ENCODE measurements around the gene CAMTA1. TPM values are rescaled to one million over a fixed set of nuclear protein-coding genes. Genes with fewer than 3 reads are reported as not detected.

The CAMTA1 gene
- polyA plus RNA-seq, 1 of the 3 experiments (the other 2 are of a cell fraction), result 63.1 TPM

DNA sequence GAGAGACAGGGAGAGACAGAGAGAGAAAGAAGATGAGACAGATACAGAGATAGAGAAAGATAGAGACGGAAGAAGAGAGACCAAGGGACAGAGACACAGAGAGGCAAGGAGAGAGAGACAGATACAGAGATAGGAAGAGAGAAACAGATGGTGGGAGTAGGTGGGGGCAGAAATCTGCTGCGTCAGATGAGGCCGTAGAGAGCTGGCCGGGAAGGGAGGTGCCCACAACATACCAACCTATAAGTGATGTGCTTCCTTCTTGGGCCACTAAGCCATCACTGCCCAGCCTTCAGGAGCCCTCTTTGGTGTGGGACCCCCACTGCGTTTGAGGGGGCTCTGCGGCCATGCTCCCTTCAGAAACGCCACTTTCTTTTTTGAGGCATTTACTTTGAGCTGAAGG lies 678.3 kb downstream of the CAMTA1 start:
- H4K20me1 ChIP-seq (ENCODE audit: insufficient read depth), result no peaks in the 10 kb centered on the region
- H3K9me3 ChIP-seq, result no peaks in the 10 kb centered on the region
- H3K27me3 ChIP-seq (ENCODE audit: insufficient read depth), result no peaks in the 10 kb centered on the region
- H3F3A ChIP-seq (replicated peaks; ENCODE audit: insufficient read depth), result no peaks in the 10 kb centered on the region
- no peaks in the 10 kb centered on the region for H3K36me3 ChIP-seq (replicated peaks in 1 of 2; ENCODE audit: control insufficient read depth in 1 of 2, insufficient read depth in 2 of 2, low read length in 1 of 2)
- no peak overlapping the region for H3K4me3 ChIP-seq (ENCODE audit: low read depth in 2 of 2, low read length in 1 of 2)
- ChIA-PET CTCF (interaction anchor here (1.0 to 1.7 kb wide), 3 partner anchors 9 to 421 kb away, joined by 3 to 6 read pairs (median 3); no protein-coding TSS in a partner anchor), POLR2A (no interaction called here)
- no peak overlapping the region for H3K4me2 ChIP-seq
- no peak overlapping the region for H3K27ac ChIP-seq (ENCODE audit: low read depth in 2 of 2, low read length in 1 of 2)
- no peaks in the 10 kb centered on the region for H3K79me2 ChIP-seq (ENCODE audit: insufficient read depth)
- no peak for DNase-seq
- H3K4me1 ChIP-seq (ENCODE audit: control insufficient read depth in 1 of 2, insufficient read depth in 2 of 2, low read depth in 1 of 2, low read length in 1 of 2), result peaks cover 0 to 36% of the 10 kb centered on the region in 2 experiments; a peak in 1 of 4 replicates
- WGBS (ENCODE audit: low lambda C conversion rate), result 87% methylated on average over 7 of the region's 7 CpGs
- TF ChIP-seq FOXM1 (IDR thresholded peaks at IDR 0.05; ENCODE audit: low read depth) (no peak), EZH2phosphoT487 (IDR thresholded peaks at IDR 0.05; ENCODE audit: borderline replicate concordance, low read depth) (no peak), CHD2 (IDR thresholded peaks at IDR 0.05; ENCODE audit: low read length, partially characterized antibody) (no peak), SIN3A (IDR thresholded peaks at IDR 0.05; ENCODE audit: borderline replicate concordance, low read depth, low read length) (no peak), NFIC (IDR thresholded peaks at IDR 0.05; ENCODE audit: borderline replicate concordance) (no peak), FOXJ3 (CRISPR knock-in tag; IDR thresholded peaks at IDR 0.05) (no peak), TEAD4 (IDR thresholded peaks at IDR 0.05; ENCODE audit: borderline replicate concordance, insufficient read depth) (no peak), RFX5 (IDR thresholded peaks at IDR 0.05; ENCODE audit: low read length) (no peak), RCOR1 (IDR thresholded peaks at IDR 0.05; ENCODE audit: low read length) (no peak), POLR2AphosphoS5 (IDR thresholded peaks at IDR 0.05; ENCODE audit: low read depth, low read length) (no peak)
- TF ChIP-seq, protein P1, sequence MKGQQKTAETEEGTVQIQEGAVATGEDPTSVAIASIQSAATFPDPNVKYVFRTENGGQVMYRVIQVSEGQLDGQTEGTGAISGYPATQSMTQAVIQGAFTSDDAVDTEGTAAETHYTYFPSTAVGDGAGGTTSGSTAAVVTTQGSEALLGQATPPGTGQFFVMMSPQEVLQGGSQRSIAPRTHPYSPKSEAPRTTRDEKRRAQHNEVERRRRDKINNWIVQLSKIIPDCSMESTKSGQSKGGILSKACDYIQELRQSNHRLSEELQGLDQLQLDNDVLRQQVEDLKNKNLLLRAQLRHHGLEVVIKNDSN (IDR thresholded peaks at IDR 0.05; ENCODE audit: borderline replicate concordance, low read depth), result no peak
- TF ChIP-seq, protein P2, sequence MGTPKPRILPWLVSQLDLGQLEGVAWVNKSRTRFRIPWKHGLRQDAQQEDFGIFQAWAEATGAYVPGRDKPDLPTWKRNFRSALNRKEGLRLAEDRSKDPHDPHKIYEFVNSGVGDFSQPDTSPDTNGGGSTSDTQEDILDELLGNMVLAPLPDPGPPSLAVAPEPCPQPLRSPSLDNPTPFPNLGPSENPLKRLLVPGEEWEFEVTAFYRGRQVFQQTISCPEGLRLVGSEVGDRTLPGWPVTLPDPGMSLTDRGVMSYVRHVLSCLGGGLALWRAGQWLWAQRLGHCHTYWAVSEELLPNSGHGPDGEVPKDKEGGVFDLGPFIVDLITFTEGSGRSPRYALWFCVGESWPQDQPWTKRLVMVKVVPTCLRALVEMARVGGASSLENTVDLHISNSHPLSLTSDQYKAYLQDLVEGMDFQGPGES (IDR thresholded peaks at IDR 0.05; ENCODE audit: low read depth, low read length), result no peak
- TF ChIP-seq, protein P3, sequence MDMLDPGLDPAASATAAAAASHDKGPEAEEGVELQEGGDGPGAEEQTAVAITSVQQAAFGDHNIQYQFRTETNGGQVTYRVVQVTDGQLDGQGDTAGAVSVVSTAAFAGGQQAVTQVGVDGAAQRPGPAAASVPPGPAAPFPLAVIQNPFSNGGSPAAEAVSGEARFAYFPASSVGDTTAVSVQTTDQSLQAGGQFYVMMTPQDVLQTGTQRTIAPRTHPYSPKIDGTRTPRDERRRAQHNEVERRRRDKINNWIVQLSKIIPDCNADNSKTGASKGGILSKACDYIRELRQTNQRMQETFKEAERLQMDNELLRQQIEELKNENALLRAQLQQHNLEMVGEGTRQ (IDR thresholded peaks at IDR 0.05; ENCODE audit: borderline replicate concordance, low read depth, low read length), result no peak
- TF ChIP-seq, protein P4, sequence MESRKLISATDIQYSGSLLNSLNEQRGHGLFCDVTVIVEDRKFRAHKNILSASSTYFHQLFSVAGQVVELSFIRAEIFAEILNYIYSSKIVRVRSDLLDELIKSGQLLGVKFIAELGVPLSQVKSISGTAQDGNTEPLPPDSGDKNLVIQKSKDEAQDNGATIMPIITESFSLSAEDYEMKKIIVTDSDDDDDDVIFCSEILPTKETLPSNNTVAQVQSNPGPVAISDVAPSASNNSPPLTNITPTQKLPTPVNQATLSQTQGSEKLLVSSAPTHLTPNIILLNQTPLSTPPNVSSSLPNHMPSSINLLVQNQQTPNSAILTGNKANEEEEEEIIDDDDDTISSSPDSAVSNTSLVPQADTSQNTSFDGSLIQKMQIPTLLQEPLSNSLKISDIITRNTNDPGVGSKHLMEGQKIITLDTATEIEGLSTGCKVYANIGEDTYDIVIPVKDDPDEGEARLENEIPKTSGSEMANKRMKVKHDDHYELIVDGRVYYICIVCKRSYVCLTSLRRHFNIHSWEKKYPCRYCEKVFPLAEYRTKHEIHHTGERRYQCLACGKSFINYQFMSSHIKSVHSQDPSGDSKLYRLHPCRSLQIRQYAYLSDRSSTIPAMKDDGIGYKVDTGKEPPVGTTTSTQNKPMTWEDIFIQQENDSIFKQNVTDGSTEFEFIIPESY (IDR thresholded peaks at IDR 0.05; ENCODE audit: borderline replicate concordance, low read depth), result no peak
- TF ChIP-seq, protein P5, sequence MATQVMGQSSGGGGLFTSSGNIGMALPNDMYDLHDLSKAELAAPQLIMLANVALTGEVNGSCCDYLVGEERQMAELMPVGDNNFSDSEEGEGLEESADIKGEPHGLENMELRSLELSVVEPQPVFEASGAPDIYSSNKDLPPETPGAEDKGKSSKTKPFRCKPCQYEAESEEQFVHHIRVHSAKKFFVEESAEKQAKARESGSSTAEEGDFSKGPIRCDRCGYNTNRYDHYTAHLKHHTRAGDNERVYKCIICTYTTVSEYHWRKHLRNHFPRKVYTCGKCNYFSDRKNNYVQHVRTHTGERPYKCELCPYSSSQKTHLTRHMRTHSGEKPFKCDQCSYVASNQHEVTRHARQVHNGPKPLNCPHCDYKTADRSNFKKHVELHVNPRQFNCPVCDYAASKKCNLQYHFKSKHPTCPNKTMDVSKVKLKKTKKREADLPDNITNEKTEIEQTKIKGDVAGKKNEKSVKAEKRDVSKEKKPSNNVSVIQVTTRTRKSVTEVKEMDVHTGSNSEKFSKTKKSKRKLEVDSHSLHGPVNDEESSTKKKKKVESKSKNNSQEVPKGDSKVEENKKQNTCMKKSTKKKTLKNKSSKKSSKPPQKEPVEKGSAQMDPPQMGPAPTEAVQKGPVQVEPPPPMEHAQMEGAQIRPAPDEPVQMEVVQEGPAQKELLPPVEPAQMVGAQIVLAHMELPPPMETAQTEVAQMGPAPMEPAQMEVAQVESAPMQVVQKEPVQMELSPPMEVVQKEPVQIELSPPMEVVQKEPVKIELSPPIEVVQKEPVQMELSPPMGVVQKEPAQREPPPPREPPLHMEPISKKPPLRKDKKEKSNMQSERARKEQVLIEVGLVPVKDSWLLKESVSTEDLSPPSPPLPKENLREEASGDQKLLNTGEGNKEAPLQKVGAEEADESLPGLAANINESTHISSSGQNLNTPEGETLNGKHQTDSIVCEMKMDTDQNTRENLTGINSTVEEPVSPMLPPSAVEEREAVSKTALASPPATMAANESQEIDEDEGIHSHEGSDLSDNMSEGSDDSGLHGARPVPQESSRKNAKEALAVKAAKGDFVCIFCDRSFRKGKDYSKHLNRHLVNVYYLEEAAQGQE (IDR thresholded peaks at IDR 0.05; ENCODE audit: low read depth, low read length), result no peak
- no peak overlapping the region for H2AFZ ChIP-seq (ENCODE audit: low read depth)
- H3K9me2 ChIP-seq, result no peaks in the 10 kb centered on the region
- no peak overlapping the region for H3K9ac ChIP-seq
